A204.1 (cell line): Measurements from ENCODE around the gene ZRANB1.

Source experiments
- FAIRE-seq: peaks from 2 replicates; lab custom pipeline; 2012; peaks lifted over from hg19 to GRCh38; lab: Jason Lieb, UNC

The ZRANB1 gene

GRCh38 chr10:124993736-124994451, 52.0 kb downstream of the ZRANB1 start:
- no peak for FAIRE-seq

GRCh38 chr10:124994573-124995473, 52.9 kb downstream of the ZRANB1 start:
- no peak for FAIRE-seq

GRCh38 chr10:124995605-124996004, 53.7 kb downstream of the ZRANB1 start:
- FAIRE-seq: no peak

GRCh38 chr10:124996127-124996853, 54.4 kb downstream of the ZRANB1 start:
- no peak for FAIRE-seq

GRCh38 chr10:124996854-124997215, 54.9 kb downstream of the ZRANB1 start:
- no peak for FAIRE-seq

GRCh38 chr10:124997306-124997705, 55.4 kb downstream of the ZRANB1 start:
- FAIRE-seq: no peak

- no peak for FAIRE-seq
Measured at GRCh38 chr10:124997771-124998623, 56.1 kb downstream of the ZRANB1 start.

- no peak for FAIRE-seq
Measured at GRCh38 chr10:124998624-124999291, 56.8 kb downstream of the ZRANB1 start.

- FAIRE-seq: no peak
Measured at GRCh38 chr10:124999433-125000365, 57.8 kb downstream of the ZRANB1 start.

GRCh38 chr10:125000366-125001312, 58.7 kb downstream of the ZRANB1 start:
- FAIRE-seq: no peak

- no peak for FAIRE-seq
Measured at GRCh38 chr10:125001313-125002046, 59.6 kb downstream of the ZRANB1 start.

- no peak for FAIRE-seq
Measured at GRCh38 chr10:125002047-125002422, 60.1 kb downstream of the ZRANB1 start.

- no peak for FAIRE-seq
Measured at GRCh38 chr10:125002423-125003145, 60.7 kb downstream of the ZRANB1 start.

- FAIRE-seq: no peak
Measured at GRCh38 chr10:125003146-125003900, 61.4 kb downstream of the ZRANB1 start.

GRCh38 chr10:125003901-125004467, 62.1 kb downstream of the ZRANB1 start:
- FAIRE-seq: no peak

- FAIRE-seq: no peak
Measured at GRCh38 chr10:125004571-125005311, 62.8 kb downstream of the ZRANB1 start.
